Activated naive CD4-positive, alpha-beta T cell treated with anti-CD3 and anti-CD28 coated beads for 36 hours (primary cell): ENCODE measurements around the gene DIMT1. TPM values are rescaled to one million over a fixed set of nuclear protein-coding genes. Genes with fewer than 3 reads are reported as not detected.
A peak's percentile ranks its signal among the peaks of the same experiment; 100 is the strongest.

ENCODE experiments used
- CTCF ChIA-PET: fragments of 350-600 bp; sonication (Branson Sonifier 250); formaldehyde crosslinking; loops from one replicate; lab custom pipeline; 2021; ENCODE audit warnings: antibody characterized with exemption; lab: Charles Lee
- DNase-seq: peaks from one replicate; pipeline ENCODE4 v3.0.0-alpha.2; 2020
- H3K27ac Mint-ChIP-seq: one replicate; pipeline ENCODE4 v1.8.0; 2021; ENCODE audit warnings: mild to moderate bottlenecking, mixed read lengths
- H3K27me3 Mint-ChIP-seq: one replicate; pipeline ENCODE4 v1.8.0; 2021; ENCODE audit warnings: low read depth, mixed read lengths
- H3K36me3 Mint-ChIP-seq: one replicate; pipeline ENCODE4 v1.8.0; 2021; ENCODE audit warnings: low read depth, mixed read lengths
- H3K4me1 Mint-ChIP-seq: one replicate; pipeline ENCODE4 v1.8.0; 2021; ENCODE audit warnings: low read depth, mixed read lengths
- H3K4me3 Mint-ChIP-seq: one replicate; pipeline ENCODE4 v1.8.0; 2021; ENCODE audit warnings: mild to moderate bottlenecking, moderate library complexity, mixed read lengths
- H3K9me3 Mint-ChIP-seq: one replicate; pipeline ENCODE4 v1.8.0; 2021; ENCODE audit warnings: mixed read lengths
- intact Hi-C: fragments of 100-400 bp; cut with micrococcal nuclease; formaldehyde crosslinking; loops from one replicate; pipeline ENCODE4 v1.15.1; 2023
- total RNA-seq, 2 experiments: library from RNA; stranded (reverse); gene quantifications; one replicate each; pipeline ENCODE4 v1.2.3, GENCODE V29; 2021

Gene DIMT1
- 10 to 100 TPM; 47.4 to 48.4 TPM for total RNA-seq

GRCh38 chr5:62403411-62404250 lies at the start of gene DIMT1:
TSS of gene DIMT1 (minus strand) at chr5:62403905. CDS start at chr5:62403772, 133 bp downstream.
- CTCF ChIA-PET = interaction anchor here (0.7 to 3.7 kb wide), 4 partner anchors 10 to 179 kb away, joined by 3 to 27 read pairs (median 4); no protein-coding TSS in a partner anchor
- no peaks in the 10 kb centered on the region for H3K9me3 Mint-ChIP-seq
- H3K4me1 Mint-ChIP-seq = peaks cover 19% of the 10 kb centered on the region
- peak; percentile 97 for DNase-seq
- intact Hi-C loops = loop anchor here (1.0 to 5.0 kb wide), 6 partner anchors 8 to 1458 kb away; partner anchors contain the start of genes ERCC8, IPO11, KIF2A and LRRC70
- no peaks in the 10 kb centered on the region for H3K27me3 Mint-ChIP-seq
- peaks cover 21% of the 10 kb centered on the region for H3K36me3 Mint-ChIP-seq
- H3K4me3 Mint-ChIP-seq = peak within 1 kb of the TSS; percentile 98
- H3K27ac Mint-ChIP-seq = peak within 1 kb of the TSS; percentile 90

GRCh38 chr5:62450259-62450658 lies 46.6 kb upstream of the DIMT1 start:
- no peaks in the 10 kb centered on the region for H3K27me3 Mint-ChIP-seq
- H3K4me1 Mint-ChIP-seq = no peaks in the 10 kb centered on the region
- CTCF ChIA-PET = interaction anchor here (1.7 kb wide), 1 partner anchor 9 kb away, joined by 6 read pairs; no protein-coding TSS in a partner anchor
- intact Hi-C loops = no loop called here
- no peak overlapping the region for H3K4me3 Mint-ChIP-seq
- DNase-seq = no peak
- H3K9me3 Mint-ChIP-seq = no peaks in the 10 kb centered on the region
- H3K36me3 Mint-ChIP-seq = peaks cover 19% of the 10 kb centered on the region
- no peak overlapping the region for H3K27ac Mint-ChIP-seq

- peaks cover 13% of the 10 kb centered on the region for H3K36me3 Mint-ChIP-seq
- intact Hi-C loops = no loop called here
- H3K9me3 Mint-ChIP-seq = no peaks in the 10 kb centered on the region
- H3K27me3 Mint-ChIP-seq = no peaks in the 10 kb centered on the region
- no peak for DNase-seq
- H3K4me1 Mint-ChIP-seq = no peaks in the 10 kb centered on the region
- no peak overlapping the region for H3K27ac Mint-ChIP-seq
- no peak overlapping the region for H3K4me3 Mint-ChIP-seq
- CTCF ChIA-PET = interaction anchor here (0.7 to 1.0 kb wide), 2 partner anchors 11 to 16 kb away, joined by 3 read pairs; no protein-coding TSS in a partner anchor
Measured at GRCh38 chr5:62448528-62448927, 44.8 kb upstream of the DIMT1 start.

- H3K27ac Mint-ChIP-seq = no peak overlapping the region
- H3K9me3 Mint-ChIP-seq = no peaks in the 10 kb centered on the region
- H3K27me3 Mint-ChIP-seq = no peaks in the 10 kb centered on the region
- peaks cover 24% of the 10 kb centered on the region for H3K4me1 Mint-ChIP-seq
- CTCF ChIA-PET = interaction anchor here (0.9 to 2.5 kb wide), 3 partner anchors 17 to 346 kb away, joined by 3 to 14 read pairs (median 7); no protein-coding TSS in a partner anchor
- intact Hi-C loops = no loop called here
- H3K36me3 Mint-ChIP-seq = peaks cover 2% of the 10 kb centered on the region
- DNase-seq = no peak
- no peak overlapping the region for H3K4me3 Mint-ChIP-seq
Measured at GRCh38 chr5:62432621-62433064, 28.9 kb upstream of the DIMT1 start.

GRCh38 chr5:62431735-62432620 lies 28.3 kb upstream of the DIMT1 start:
- intact Hi-C loops = no loop called here
- H3K27me3 Mint-ChIP-seq = no peaks in the 10 kb centered on the region
- H3K4me3 Mint-ChIP-seq = no peak overlapping the region
- H3K4me1 Mint-ChIP-seq = peaks cover 24% of the 10 kb centered on the region
- CTCF ChIA-PET = interaction anchor here (0.6 to 2.5 kb wide), 4 partner anchors 12 to 347 kb away, joined by 3 to 14 read pairs (median 5); no protein-coding TSS in a partner anchor
- peaks cover 2% of the 10 kb centered on the region for H3K36me3 Mint-ChIP-seq
- DNase-seq = no peak
- no peak overlapping the region for H3K27ac Mint-ChIP-seq
- H3K9me3 Mint-ChIP-seq = no peaks in the 10 kb centered on the region

- no peak for DNase-seq
- no peaks in the 10 kb centered on the region for H3K27me3 Mint-ChIP-seq
- intact Hi-C loops = no loop called here
Measured at GRCh38 chr5:62424763-62425162, 21.1 kb upstream of the DIMT1 start.

GRCh38 chr5:62421414-62421813 lies 17.7 kb upstream of the DIMT1 start:
- Mint-ChIP-seq H3K4me3 (no peak overlapping the region), H3K4me1 (peaks cover 23% of the 10 kb centered on the region), H3K27me3 (no peaks in the 10 kb centered on the region), H3K27ac (no peak overlapping the region), H3K9me3 (no peaks in the 10 kb centered on the region), H3K36me3 (peaks cover 15% of the 10 kb centered on the region)
- intact Hi-C loops = no loop called here
- CTCF ChIA-PET = interaction anchor here (0.6 kb wide), 1 partner anchor 31 kb away, joined by 3 read pairs; no protein-coding TSS in a partner anchor
- DNase-seq = no peak

More at GRCh38 chr5:62424763-62425162, 21.1 kb upstream of the DIMT1 start:
- H3K4me3 Mint-ChIP-seq = no peak overlapping the region
- H3K27ac Mint-ChIP-seq = no peak overlapping the region
- peaks cover 6% of the 10 kb centered on the region for H3K36me3 Mint-ChIP-seq
- no peaks in the 10 kb centered on the region for H3K9me3 Mint-ChIP-seq
- H3K4me1 Mint-ChIP-seq = peaks cover 21% of the 10 kb centered on the region
- CTCF ChIA-PET = interaction anchor here (1.3 kb wide), 1 partner anchor 11 kb away, joined by 3 read pairs; no protein-coding TSS in a partner anchor

- Mint-ChIP-seq H3K9me3 (no peaks in the 10 kb centered on the region), H3K4me3 (no peak overlapping the region), H3K27me3 (no peaks in the 10 kb centered on the region), H3K4me1 (peaks cover 27% of the 10 kb centered on the region), H3K36me3 (peaks cover 16% of the 10 kb centered on the region), H3K27ac (no peak overlapping the region)
- no peak for DNase-seq
- CTCF ChIA-PET = no interaction called here
- intact Hi-C loops = no loop called here
Measured at GRCh38 chr5:62419609-62420008, 15.9 kb upstream of the DIMT1 start.

GRCh38 chr5:62418462-62419076 lies 14.9 kb upstream of the DIMT1 start:
- no peak for DNase-seq
- intact Hi-C loops = no loop called here
- CTCF ChIA-PET = interaction anchor here (0.5 kb wide), 1 partner anchor 49 kb away, joined by 3 read pairs; no protein-coding TSS in a partner anchor
- H3K27ac Mint-ChIP-seq = no peak overlapping the region
- H3K36me3 Mint-ChIP-seq = peaks cover 13% of the 10 kb centered on the region
- no peaks in the 10 kb centered on the region for H3K27me3 Mint-ChIP-seq
- H3K9me3 Mint-ChIP-seq = no peaks in the 10 kb centered on the region
- no peak overlapping the region for H3K4me3 Mint-ChIP-seq
- H3K4me1 Mint-ChIP-seq = peaks cover 35% of the 10 kb centered on the region

- Mint-ChIP-seq H3K27ac (no peak overlapping the region), H3K36me3 (peaks cover 8% of the 10 kb centered on the region), H3K27me3 (no peaks in the 10 kb centered on the region), H3K4me3 (peak overlapping the region; percentile 88), H3K9me3 (no peaks in the 10 kb centered on the region), H3K4me1 (peaks cover 26% of the 10 kb centered on the region)
- CTCF ChIA-PET = interaction anchor here (1.4 to 1.7 kb wide), 2 partner anchors 9 to 11 kb away, joined by 3 to 6 read pairs; partner anchors contain the start of gene DIMT1
- intact Hi-C loops = no loop called here
- DNase-seq = no peak
Measured at GRCh38 chr5:62413711-62414110, 10.0 kb upstream of the DIMT1 start.

- Mint-ChIP-seq H3K27ac (peak within 1 kb of the TSS; percentile 86), H3K4me1 (peaks cover 26% of the 10 kb centered on the region), H3K36me3 (peaks cover 5% of the 10 kb centered on the region), H3K27me3 (no peaks in the 10 kb centered on the region), H3K4me3 (peak within 1 kb of the TSS; percentile 88), H3K9me3 (no peaks in the 10 kb centered on the region)
- intact Hi-C loops = loop anchor here (1.0 kb wide), 4 partner anchors 8 to 1080 kb away; partner anchors contain the start of genes KIF2A and ZSWIM6
- DNase-seq = peak; percentile 99
- CTCF ChIA-PET = interaction anchor here (1.3 to 1.7 kb wide), 3 partner anchors 9 to 188 kb away, joined by 3 to 6 read pairs (median 5); partner anchors contain the start of gene DIMT1
Measured at GRCh38 chr5:62412549-62413329, 9.0 kb upstream of the DIMT1 start, which contains the start of gene IPO11. TSS of gene IPO11 (plus strand) at chr5:62412763. CDS start at chr5:62437280, 24,517 bp downstream.
